Stimulated activated CD8-positive, alpha-beta memory T cell treated with anti-CD3 and anti-CD28 coated beads, Interleukin-7, amount 100 ng/mL, for 4 hours (primary cell): ENCODE measurements around the gene KCND2.

ENCODE experiments used
- DNase-seq, 2 donors: peaks; one replicate each; pipeline ENCODE4 v3.0.0-alpha.2; 2020; ENCODE audit warnings: low read depth in 2 of 2

KCND2 gene

DNA sequence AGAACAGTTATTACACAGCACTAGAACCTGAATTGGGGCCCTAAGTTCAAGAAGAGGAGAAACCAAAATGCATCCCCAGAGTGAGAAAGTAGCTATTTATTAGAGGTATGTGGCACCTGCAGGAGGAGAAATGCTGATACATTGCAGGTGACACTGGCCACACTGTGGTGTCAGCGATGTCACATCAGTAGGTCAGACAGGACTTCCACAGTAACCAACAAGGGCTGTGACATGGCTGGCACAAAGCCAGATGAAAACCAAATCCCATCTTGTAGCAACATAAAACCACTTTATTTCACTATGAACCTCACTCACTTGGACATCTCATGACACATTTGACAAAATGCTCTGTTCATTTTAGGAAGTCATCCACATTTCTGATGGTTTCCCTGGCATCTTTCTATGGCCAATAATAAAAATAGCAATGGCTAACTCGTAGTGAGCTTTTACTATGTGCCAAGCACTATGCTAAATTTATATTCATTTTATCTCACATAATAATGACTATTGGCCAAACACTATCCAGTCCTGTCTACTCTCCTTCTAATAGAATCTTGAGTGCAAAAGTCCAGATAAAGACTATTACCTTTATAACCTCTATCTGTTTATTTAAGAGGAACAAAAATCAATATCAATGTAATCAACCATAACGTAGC is 430.7 kb downstream of the KCND2 start:
- no peak for DNase-seq

DNA sequence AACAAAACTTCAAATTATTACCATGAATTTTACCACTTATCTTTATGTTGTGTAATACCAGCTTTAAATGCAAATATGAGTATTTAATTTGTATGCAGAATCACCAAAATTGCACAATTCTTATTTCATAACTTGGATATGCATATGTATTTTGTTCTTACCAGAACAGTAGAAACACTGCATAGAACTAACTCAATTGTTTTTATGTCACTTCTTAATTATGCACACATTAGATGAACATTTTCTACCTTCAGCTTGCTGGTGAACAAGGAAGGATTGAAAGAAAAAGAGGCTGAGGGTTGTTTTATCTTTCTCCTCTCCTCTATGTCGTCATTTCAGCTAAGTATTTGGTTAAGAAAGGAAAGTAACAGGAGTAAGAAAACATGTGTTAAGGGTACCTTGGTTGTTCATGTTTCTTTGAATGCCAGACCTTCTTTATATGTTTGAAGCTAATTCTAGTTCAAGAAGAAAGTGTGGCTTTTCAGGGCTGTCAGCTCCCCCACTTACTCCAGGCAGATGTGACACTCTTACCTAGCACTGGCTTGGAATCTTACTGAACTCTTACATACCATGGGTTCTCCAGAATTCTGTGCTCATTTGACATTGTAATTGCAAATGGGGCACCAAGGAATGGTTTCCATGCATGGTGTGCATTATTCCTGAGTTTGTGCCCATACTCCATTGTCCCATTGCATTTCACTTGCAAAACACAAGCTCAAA is 436.4 kb downstream of the KCND2 start:
- no peak for DNase-seq

DNA sequence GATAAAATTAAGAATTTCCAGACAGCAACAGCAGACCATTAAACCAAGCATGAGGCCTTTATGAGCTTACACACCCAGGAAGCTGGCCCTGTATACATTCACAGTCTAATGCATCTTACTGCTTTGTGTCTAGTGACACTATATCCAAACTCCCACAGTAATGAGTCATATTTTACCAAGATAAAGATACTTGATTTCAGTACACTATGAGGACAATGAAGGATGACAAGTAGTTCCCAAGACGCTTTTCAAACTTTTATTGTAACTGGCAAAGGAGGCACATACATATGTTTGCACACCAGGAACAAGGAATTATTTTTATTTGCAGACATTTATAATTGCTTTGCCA is 437.0 kb downstream of the KCND2 start:
- no peak for DNase-seq

DNA sequence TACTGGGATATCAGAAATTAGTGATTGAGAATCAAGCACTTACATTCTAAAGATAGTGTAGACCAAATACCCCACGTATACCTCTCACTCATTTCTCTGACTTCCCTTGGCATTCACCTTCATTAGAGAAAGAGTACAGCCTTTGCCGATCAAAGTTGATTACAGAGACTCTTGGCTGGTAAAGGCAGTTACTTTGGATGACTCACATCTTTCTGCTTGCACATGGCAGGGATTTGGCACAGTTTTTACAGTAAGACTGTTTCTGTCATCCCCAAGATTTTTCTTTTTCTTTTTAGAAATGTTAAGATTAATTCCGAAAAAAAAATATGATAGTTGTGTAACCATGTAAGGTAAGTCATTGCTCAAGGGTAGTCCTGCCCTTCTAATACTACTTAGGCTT is 442.0 kb downstream of the KCND2 start:
- DNase-seq = no peak

DNA sequence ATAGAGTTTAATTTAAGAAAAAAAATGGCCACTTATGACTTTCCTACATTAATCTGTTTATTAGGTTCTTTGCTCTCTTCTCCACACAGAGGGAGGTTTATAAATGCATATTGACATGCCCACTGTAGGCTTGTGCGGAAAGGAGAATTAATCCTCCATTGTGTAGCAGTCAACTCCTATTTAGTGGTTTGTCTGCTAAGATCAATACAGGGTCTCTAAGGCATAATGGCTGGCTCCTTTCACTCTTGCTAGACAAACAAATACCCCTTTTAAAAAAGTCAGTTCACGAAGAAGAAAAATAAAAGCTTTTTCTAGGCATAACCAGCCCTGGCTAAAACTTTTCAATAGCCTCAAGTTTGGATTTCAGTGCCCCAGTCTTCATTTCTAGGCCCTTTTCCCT is 443.3 kb downstream of the KCND2 start:
- DNase-seq = no peak

DNA sequence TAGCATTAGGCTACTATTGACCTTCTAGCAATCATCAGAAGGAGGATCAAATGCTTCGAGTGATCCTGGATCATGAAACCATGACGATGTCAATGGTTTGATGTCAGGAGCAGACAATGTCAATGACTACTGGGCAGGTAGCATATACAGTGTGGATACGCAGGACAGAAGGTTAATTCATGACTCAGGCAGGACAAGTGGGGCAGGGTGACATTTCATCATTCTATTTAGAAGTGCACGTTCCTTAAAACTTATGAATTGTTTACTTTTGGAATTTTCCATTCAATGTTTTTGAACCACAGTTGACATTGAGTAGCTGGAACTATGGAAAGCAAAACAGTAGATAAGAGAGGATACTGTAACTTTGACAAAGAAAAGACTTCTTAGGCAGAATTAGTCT is 444.2 kb downstream of the KCND2 start:
- DNase-seq = no peak

DNA sequence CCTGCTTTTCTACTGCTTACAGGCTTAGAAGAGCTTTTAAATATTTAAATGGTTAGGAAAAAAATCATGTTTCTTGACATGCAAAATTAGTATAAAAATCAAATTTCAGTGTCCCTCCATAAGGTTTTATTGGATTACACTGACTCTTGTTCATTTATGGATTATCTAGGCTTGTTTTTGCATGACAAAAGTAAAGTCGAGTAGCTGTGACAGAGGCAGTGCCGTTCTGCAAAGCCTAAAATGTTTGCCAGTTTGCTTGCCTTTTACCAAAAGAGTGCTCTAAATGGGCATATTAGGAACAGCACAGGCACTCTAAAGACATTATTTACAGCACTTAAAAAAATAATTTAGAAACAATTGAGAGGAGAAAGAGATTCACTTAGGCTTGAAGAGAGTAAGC is 445.4 kb downstream of the KCND2 start:
- no peak for DNase-seq

DNA sequence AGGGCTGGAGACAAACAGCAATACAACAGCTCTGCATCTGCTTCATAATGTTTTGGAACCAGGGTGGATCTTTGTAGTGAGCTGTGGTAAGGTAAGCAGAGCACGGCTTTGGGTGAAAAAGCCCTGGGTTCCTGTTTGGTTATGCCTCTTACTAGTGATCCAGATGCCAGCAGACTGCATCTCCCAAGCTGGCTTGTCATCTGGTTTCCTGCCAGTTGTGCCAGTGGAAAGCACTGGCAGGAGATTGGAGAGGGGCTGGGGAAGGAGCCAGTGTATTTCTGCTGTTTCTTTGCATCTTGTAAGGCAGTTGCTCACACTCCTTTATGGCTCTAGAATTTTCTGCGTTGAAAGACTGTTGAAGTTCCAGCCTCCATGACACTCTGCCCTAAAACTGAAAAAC is 447.3 kb downstream of the KCND2 start:
- no peak for DNase-seq

DNA sequence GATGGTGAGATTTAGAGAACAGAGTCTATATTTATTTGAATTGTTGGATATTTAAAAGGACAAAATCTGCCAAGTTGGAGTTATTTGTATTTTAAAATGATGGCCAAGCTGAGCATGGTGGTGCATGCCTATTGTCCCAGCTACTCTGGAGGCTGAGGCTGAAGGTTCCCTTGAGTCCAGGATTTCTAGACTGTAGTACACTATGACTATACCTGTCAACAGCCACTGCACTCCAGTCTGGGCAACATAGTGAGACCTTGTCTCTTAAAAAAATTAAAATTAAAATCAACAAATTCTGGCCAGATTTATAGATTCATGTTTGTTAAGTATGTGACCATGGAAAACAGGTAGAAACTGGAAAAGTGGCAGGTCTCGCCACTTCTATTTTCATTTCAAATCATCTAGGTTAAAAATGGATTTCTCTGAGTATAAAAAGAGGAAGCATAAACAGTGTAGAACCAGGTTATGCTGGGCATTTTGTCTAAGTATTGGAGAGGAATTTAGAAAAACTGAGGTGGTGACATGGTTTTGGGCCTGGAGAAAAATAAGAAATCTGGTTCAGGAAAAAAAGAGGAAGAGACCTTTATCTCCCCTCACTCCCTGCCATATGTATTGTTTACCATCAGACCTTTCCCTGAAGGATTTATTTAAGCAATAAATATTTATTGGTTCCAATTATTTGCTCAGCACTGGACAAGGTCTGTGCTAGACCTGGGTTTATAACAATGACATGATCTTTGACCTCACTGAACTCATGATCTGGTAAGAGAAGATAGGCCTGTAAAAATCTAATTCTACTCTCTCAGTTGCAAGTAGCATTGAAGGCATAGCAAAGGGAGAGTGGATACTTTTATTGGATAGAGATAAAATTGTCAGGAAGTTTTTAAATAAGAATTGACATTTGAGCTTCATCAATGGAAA is 450.8 kb downstream of the KCND2 start:
- no peak for DNase-seq

DNA sequence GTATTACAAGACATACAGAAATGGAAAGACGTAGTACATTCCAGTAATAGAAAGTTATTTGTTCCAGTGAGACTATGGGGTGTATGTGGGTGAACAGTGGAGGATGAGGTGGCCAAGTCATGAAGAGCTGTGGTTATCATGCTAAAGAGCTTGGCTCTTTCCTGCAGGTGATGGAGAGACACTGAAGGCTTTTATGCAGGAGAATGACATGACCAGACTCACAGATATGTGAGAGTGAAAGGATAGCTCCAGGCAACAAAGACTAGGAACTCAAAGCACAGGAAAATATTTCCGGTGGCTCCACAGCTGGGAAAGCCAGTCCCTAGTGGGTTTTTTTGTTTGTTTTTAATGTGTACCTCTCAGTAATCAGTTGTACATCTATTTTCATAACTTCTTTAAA is 451.5 kb downstream of the KCND2 start:
- no peak for DNase-seq

DNA sequence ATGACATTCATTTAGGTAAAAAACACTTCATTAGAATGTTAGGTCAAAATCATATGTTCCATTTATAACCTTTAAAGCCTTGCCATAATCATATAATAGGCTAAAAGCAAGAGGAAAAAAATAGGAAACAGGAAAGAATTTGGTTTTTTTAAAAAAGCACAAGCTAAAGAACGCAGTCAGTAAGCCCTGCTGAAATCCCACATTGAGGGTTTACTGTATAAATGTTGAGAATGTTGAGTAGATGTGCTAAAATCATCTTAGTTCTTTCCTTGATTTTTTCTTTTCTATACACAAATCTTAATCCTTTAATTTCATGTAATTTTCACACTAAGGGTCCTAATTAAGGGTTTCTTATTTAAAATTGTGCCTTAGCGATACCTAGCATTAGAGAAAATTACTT is 452.0 kb downstream of the KCND2 start:
- no peak for DNase-seq

DNA sequence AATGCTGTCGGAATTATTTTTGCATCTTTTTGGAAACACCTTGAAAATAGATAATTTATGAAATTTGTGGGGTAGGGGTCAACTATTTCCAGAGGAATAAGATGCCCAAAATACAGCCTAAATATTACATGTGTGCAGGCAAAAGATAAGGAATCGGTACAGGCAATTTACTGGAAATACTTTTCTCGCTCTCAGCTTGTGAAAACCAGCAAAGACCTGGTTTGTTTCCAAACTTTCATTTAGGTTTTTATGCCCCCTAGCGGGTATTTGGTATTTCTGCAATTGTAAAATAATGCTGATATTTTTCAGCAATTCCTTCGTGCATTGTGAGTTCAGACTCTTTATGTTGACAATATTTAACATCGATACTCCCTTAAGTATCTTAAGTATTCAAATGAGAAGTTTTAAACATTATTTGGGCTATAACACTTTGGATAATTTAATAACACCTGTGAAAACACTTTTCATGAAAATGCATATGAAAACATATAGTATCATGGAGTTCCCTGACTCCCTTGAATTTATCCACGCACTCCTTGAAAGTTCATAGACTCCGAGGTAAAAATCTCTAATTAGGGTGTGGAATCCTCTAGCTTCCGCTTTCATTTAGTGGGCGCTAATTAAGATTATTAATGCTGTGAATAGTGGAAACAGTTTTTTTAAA is 452.5 kb downstream of the KCND2 start:
- DNase-seq = no peak

DNA sequence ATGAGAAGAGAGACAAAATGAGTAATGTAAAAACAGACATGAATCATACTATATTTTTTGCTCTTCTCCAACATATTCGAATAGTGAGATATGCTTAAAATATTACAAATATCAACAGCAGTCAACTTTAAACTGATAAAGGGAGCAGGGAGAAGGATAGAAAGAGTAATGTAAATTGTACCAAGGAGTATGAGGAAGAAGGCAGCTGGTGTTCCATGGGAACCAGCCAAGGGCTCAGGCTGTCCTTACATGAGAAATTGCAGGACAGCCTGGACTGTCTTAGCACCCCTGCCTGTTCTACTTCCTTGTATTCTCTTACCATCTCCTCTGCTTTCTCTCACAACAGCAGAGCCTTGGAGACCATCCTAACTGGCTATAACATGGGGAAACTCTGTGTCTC is 456.3 kb downstream of the KCND2 start:
- no peak for DNase-seq

DNA sequence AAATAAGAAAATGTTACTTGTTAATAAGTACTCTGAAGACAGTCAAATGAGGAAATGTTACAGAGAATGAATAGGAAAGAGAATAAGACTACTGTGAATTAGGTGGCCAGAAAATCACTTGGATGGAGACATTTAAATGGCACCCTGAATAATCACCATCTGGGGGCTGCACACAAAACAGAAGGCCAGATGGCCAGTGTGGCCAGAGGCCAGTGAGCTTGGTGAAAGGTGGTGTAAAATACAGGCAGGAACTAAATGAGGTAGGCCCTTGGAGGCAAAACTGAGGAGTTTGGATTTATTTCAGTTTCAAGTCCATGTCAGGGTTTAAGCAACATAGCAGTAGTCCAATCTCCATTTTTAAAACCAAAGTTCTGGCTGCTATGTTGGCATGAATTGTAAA is 458.3 kb downstream of the KCND2 start:
- no peak for DNase-seq

DNA sequence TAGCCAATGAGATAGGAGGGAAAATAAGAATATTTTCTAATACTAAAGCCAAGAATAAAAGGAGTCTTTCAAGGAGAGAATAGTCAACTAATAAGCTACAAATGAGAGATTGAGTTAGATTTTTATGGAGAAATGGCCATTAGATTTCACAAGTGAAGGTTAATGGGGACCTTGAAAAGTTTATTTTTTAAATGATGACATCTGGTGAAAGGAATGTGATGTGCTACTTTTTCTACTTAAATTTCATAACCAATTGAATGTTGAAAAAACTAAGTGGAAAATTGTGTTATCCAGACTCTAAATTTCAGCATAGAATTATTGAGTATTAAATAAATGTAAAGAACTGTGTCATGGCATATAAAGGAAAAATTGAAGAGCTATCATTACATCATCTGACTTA is 459.3 kb downstream of the KCND2 start:
- DNase-seq = no peak

DNA sequence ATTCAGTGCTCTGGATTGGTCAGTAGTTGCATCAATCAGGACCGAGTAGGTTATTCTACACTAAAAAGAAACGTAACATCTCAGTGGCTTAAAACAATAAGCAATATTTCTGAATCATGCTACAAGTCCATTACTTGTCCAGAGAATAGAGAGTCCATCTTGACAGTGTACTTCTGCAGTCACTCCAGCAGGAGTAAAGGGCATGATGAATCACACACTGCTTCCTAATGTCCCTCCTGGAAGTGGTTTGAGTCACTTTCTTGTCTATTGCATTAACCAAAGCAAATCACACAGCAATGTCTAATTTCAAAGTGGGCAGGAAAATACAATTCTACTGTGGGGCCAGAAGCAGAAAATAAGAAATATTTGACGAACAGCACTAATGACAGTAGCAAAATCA is 460.2 kb downstream of the KCND2 start:
- no peak for DNase-seq

DNA sequence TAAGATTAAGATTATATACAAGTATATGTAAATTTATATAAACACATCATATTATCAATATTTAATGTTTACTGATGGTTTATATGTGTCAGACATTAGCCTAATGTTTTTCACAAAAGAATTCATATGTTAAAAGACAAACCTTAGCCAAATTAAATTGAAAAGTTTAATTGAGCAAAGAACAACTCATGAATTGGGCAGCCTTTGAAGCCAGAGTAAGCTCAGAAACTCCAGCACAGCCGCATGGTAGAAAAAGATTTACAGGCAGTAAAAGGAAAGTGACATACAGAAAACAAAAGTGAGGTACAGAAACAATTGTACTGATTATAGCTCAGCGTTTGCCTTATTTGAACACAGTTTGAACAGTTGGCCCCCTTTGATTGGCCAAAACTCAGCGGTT is 460.9 kb downstream of the KCND2 start:
- DNase-seq = no peak

DNA sequence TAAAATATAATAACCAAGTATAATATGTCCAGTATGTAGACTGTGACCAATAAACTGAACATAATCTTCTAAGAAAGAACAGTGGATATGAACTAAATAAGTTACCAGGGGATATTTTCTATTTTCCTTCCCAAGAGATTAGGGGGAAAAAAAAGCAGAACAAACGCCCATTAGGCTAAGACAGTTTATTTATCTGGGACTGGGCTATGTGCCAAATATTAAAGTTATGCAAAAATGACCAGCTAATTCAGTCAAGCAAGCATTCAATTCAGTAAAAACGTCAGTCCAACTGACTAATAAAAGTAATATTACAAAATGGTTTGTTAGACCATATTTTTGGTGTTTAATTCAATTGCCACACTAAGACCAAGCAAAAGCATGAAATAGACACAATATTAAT is 462.8 kb downstream of the KCND2 start:
- DNase-seq = no peak

DNA sequence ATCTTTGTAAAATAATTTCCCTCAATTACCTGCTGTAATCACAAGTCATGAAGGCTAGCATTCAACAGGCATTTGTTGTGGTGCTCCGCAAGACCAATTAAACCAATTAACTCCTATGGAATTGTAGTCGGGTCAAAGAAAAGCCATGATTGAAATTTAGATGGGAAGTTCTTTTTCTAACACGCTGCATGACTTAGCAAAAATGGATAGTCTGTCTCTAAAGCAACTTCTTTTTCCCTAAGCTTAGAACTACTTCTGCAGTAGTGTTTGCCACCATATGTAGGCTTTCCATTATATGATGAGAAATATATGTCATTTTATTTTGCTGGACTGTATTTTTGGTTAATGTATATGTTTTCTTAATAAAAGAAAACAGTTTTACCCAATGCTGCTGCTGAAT is 465.8 kb downstream of the KCND2 start:
- no peak for DNase-seq

DNA sequence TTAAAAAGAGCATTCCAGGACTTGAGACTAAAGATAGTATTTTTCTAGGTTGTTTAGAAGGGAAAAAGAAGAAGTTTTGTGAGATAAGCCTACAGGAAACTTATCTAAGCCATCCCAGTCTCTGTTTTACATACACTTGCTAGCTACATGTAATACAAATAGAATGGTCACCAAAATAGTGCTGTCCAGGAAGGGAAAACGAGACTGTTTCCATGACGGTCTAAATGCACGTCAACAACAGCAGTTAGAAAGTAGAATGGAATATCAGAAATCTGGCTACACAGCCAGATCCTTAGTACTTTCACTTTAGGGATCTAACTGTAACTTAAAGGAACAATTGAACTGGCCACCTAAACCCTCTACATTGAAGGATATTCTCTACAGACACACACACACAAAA is 467.4 kb downstream of the KCND2 start:
- no peak for DNase-seq

DNA sequence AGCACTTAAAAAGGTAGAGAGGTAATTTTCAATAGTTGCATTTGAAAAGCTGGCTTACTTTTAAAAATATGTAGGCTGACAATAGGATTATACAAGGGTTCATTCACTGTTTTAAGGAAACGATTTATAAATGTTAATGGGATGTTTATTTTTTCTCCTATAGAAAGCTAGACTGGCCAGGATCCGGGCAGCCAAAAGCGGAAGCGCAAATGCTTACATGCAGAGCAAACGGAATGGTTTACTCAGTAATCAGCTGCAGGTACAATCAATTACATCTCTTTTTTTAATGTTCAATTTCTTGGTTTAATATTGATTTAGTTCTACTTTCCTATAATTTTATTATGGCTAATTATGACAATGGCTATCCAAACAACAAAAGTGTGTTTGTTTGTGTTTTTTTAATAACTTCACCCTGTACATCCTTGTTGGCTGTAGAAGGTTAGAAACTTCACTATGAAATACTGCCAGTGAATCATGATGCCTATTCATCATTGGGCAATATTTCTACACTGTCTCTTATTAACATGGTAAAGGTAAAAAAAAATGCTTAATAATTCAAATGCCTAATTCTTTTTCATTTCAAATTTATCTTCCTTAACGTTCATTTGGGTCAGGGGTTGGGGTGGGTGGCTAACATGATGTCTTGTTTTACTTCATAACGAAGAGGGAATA is 468.5 kb downstream of the KCND2 start:
- no peak for DNase-seq

DNA sequence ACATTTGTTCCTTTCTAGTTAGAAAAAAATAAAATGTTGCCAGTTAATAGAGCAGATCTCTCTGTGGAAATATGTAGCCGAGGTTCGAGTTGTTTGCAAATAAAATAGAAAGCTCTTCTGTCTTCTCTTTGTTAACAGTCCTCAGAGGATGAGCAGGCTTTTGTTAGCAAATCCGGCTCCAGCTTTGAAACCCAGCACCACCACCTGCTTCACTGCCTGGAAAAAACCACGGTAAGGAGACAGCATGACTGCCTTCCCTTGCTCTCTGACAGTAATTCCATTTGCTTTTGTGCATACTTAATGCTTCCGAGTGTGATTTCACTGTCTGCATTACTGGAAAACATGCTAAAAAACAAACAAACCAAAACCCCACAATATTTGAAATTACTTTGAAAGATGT is 469.4 kb downstream of the KCND2 start:
- DNase-seq = no peak
